ENCODE measurements around the gene CTXND1.

DNA sequence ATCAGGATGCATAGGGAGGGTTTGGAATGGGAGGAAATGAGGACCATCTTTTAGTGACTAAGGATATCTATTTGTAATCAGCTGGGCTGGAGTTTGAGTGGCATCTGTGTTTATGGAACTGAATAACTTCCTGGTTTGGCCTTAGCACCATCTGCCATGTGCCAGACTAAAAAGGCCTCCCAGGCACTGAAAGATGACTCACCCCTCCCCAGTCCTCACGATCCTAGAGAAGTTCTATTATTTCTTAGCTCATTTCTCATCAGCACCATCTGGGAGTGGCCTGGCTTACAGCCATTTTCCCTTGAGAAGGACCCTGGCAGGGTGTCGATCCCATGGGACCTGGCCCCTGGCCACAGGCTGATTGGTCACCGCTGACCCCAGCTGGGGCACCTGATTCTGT, 23.9 kb upstream of the CTXND1 start:
- TF ChIP-seq EZH2 (IDR thresholded peaks at IDR 0.05; ENCODE audit: insufficient read depth, poor library complexity, severe bottlenecking) (no peak), EZH2phosphoT487 (IDR thresholded peaks at IDR 0.05; ENCODE audit: insufficient read depth, low read depth) (no peak)

All from GM23248 (cell line).